Stimulated activated CD4-positive, alpha-beta T cell treated with anti-CD3 and anti-CD28 coated beads, Interleukin-15, amount 100 ng/mL, for 48 hours (primary cell): ENCODE measurements around the gene CCDC69.
"Not testable (repeated sequence)": the region's sequence is repeated elsewhere in the genome, so short reads cannot be mapped to it uniquely, and the experiment has no call there.

Source experiments
- DNase-seq, 2 donors: peaks; one replicate each; pipeline ENCODE4 v3.0.0-alpha.2; 2020; ENCODE audit warnings: low read depth in 2 of 2

CCDC69 gene

DNA sequence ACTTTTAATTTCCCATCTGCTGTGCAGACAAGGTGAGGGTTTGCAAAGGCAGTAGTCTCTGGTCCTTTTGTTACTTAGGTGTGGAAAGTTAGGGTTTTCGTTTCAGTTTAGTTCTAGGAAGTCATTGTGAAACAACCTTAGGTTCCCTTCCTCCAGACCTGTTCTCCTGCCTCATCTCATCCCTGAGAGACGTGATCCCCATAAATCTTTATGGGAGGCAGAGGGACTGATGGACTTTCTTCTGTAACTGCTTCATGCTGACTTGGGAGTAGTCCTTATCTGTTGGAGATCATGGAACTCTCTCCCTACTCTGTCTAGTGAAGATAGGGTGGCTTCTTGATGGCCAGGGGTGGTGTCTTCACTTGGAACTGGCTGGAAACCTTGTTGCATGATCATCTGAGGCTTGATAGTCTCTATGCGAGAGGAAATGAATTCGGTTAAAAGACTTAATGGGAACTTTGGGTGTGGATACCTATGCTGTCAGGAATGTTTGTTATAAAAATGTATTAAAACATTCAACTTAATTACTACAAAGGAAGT lies 21.9 kb upstream of the CCDC69 start:
- DNase-seq = no peak

DNA sequence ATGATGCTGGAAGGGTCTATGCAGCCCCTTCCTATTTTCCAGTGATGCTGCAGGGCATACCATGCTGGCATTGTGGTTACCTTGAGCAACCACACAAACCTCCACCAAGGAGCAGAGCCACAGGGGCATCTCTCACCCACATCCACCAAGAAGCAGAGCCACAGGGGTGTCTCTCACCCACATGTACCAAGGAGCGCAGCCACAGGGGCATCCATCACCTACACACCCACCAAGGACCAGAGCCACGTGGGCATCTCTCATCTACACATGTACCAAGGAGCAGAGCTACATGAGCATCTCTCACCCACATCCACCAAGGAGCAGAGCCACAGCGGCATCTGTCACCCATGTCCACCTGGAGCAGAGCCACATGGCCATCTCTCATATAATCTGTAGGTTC lies 20.3 kb upstream of the CCDC69 start:
- DNase-seq = no peak

DNA sequence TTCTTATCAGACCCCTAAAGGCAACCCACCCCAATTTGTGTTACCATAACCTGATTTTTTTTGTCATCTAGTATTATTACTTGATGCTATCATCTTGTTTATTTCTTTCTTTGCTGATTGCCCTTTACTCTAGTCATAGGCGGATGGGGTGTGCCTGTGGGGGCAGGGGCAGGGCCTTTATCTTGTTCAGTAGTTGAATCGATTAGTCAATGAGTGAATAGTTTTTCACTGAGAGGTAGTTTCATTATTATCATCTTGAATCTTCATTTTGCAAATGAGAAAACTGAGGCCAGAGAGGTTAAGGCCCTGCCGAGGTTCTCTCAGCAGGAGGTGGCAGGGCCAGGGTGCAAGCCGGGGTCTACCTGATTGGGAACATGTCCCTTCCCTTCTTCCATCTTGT lies 19.7 kb upstream of the CCDC69 start:
- DNase-seq = no peak

DNA sequence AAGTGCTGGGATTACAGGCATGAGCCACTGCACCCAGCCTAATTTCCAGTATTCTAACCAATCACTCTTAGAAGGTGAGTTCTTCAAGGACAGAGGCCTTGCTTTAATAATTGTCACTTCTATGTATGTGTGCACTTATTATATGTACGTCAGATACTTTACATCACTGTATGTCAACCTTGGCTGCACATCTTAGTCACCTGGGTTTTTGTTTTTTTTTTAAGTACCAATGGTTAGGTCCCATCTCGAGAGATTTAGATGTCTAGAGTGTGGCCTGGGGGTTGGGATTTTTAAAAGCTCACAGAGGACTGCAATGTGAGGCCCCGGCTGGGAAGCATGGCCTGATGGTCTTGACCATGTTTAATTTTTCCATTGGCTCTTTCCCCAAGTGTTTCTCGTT lies 19.2 kb upstream of the CCDC69 start:
- DNase-seq = no peak

DNA sequence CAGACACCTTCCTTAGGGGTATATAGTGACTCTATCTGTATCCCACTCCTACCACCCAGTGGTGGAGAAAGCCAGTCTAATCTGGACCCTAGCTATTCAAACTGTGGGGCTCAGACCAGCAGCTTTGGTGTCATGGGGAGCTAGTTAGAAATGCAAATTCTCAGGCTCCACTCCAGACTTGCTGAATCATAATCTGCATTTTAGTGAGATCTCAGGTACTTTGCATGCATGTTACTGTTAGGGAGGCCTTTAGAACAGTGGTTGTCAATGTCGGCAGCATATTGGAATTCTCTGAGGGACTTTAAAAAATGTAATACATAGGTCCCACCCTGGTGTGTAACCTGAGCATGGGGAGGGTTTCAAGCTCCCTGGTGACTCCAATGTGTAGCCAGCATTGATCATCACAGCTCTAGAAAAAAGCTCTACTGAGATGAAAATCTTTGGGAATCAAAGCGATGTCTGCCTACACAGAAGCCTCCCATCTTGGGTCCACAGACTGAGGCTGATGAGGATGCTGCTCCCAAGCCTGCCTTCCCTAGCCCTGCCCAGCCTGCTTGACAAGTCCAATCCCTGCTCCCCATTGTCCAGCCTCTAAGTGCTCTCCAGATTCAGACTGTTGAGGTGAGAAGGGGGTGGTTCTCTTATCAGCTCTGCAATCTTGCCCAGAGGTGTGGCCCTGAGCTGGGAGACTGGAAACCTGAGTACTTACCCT lies 17.2 kb upstream of the CCDC69 start:
- no peak for DNase-seq

DNA sequence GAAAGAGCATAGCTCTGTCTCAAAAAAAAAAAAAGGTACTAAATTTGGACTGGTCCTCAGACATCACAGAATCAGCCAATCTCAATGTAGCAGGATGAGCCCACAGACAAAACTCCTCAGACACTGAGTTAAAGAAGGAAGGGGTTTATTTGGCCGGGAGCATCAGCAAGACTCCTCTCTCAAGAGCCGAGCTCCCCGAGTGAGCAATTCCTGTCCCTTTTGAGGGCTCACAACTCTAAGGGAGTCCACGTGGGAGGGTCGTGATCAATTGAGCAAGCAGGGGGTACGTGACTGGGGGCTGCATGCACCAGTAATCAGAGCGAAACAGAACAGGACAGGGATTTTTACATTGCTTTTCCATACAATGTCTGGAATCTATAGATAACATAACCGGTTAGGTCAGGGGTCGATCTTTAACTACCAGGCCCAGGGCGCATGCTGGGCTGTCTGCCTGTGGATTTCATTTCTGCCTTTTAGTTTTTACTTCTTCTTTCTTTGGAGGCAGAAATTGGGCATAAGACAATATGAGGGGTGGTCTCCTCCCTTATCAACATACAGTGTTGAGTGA lies 16.5 kb upstream of the CCDC69 start:
- not testable (repeated sequence) for DNase-seq

DNA sequence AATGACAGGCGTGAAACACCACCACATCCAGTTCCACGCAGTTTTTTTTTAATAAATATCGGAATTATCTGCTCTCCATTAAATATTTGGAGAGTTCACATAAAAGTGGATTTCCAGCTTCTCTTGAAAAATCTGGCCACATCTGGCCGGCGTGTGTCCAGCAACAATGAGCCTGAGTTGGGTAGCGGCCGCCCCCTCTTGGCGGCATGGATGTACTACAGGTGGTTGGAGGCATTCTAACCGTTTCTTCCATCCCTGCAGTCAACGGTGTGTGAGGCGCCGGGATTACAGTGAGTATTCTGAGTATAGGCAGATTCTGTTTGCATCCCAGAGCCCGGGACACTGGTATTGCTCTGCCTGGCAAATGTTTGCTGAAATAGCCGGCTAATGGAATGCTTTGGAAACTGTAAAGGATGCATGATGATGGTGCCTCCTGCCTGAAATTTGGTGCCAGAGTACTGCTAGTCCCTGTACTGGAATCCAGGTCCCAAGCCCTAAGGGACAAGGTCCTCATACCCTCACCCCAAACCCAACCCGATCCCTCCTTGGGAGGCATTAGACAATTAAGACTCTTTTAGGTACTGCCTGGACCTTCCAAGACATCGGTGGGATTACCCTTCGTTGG lies 15.5 kb upstream of the CCDC69 start:
- peak; percentile 32 to 64 for DNase-seq

DNA sequence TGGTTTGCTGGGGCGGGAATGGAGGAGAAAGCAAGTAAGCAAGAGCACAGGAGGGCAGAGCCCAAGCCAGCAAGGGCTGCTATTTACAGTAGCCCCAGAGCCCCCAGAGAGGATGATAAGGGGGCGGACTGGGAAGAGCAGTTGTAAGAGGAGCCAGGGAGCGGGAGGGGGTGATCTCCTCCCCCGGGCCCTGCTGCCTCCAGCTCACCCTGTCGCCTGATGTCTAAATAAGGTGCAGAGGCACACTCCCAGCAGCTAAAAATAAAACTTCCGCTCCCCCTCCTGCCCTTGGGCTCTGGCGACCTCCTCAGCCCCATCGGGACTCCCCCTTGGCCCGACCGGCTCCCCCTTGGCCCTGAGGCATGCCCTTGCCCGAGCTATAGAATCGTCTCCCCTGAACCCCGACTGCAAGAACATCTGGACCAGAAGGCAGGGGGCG lies 14.4 kb upstream of the CCDC69 start:
- no peak for DNase-seq

DNA sequence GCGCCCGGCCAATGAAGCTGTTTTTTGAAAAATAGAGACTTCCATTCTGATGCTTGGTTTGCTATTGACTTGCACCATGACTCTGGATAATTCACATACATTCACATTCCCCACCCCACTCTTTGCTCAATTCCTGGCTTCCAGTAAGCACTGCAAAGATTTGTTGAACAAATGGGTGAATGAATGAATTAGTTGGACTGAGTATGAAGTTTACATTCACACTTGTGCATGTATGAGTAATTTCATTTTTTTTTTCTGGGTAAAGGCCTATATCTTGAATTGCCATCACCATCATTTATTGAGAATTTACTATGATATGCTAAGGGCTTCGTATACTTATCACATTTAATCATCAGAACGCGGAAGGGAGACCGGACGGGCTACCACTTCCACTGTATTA lies 13.8 kb upstream of the CCDC69 start:
- DNase-seq = no peak

DNA sequence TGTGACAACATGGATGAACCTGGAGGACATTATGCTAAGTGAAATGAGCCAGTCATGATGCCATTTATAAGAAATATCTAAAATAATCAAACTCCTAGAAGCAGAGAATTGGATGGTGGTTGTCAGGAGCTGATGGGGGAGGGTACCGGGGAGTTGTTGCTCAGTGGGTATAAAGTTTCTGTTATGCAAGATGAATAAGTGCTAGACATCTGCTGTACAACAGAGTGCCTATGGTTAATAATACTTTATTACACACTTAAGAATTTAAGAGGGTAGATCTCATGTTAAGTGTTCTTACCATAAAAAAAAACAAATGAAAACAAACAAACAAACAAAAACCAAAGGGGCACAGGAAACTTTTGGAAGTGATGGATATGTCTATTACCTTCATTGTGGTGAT lies 13.0 kb upstream of the CCDC69 start:
- no peak for DNase-seq

DNA sequence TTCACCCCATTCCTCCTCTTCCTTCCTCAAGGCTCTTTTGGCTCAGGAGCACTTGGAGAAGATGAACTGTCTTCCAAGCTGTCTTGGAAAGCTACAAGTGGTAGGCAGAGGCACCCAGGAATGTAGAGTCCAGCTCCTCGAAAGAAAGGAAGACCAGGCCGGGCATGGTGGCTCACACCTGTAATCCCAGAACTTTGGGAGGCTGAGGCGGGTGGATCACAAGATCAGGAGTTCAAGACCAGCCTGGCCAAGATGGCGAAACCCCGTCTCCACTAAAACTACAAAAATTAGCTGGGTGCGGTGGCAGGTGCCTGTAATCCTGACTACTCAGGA lies 11.3 kb upstream of the CCDC69 start:
- DNase-seq = not testable (repeated sequence)

DNA sequence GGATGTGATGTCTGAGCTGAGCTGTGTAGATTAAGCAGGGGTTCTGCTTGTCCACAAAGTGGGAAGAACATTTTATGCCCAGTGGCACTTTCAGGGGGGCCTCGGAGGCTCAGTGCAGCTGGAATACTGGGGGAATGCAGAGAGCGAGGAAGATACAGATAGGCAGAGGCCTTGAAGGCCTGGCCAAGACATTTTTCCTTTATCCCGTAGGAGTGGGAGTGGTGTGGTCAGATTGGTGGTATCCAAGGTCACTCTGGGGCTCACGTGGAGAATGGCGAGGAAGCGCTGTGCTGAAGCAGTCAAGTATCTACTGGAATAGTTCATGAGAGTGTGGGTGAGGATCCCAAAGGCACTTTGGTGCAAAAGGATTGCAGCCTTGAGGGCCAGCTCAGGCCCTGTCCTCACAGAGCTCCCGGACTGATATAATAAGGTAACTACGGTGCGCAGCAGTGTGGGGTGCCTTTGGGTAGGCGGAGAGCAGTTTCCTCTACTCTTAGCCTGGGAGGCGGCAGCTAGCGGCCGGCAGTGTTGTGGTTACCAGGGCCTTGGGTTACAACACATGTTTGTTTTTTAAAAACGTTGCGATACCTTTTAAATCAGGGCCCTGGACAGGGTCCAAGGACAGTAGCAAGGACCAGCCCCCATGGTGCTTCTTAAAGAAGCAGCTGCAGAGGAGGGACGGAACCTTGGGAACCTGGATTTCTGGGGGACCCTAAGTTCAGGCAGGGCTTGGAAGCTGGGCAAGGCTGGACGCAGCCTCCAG lies 10.8 kb upstream of the CCDC69 start:
- DNase-seq = no peak

DNA sequence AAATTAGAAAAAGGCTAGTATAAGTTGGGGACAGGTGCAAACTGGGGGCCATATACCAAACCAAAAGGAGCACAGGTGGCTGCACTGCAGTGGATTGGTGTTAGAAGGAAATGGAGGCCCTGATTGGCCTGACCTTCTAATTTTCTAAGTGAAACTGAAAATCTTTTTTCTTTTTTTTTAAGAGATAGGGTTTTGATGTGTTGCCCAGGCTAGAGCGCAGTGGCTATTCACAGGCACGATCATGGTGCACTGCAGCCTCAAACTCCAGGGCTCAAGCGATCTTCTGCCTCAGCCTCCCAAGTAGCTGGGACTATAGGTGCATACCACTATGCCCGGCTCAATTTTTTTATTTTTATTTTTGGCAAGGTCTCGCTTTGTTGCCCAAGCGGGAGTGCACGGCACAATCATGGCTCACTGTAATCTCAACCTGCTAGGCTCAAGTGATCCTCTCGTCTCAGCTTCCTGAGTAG lies 9.8 kb upstream of the CCDC69 start:
- DNase-seq = no peak

DNA sequence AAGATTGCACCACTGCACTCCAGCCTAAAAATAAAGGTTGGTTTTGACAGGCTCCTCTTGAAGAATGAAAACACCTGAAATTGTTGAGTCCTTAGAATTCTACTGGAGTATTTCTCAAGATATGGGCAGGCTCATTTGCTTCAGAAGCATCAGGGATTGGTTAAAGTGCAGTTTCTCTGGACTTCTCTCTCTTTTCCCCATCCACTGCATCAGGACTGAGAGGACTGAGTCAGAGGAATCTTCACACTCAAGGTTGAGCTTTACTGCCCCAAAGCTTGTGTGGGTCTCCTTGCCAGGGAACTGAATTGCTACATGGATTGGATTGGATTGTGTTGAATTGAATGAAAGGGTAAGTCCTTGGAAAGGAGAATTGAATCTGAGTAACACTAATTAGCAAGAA lies 7.5 kb upstream of the CCDC69 start:
- DNase-seq = no peak

DNA sequence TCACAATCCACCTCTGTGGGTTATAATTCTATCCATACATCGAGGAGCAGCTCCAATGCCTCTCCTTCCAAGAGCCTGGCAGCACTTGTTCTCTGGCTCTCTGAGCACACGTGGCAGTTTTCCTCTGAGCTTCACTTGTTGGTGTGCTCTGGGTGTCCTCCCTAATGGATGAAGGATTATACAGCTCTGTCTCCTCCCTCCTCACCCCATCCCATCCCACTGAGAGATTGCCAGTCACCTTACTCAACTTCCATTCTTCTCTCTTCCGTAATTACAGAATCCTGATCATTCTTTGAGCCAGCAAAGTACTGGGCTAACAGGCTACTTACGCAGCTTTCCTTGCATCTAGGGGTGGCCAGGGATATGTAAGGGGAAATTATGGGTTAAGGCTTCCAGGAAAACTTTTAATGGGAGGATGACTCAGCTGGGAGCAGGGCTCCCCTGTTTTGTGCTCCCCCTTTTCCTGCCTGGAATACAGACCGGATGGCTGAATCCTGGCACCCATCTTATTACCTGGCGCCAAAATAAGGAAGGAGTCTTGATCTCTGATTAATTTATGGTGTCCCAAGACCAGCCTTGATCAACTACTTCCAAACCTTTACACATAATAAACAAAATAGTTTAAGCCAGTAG lies 6.3 kb upstream of the CCDC69 start:
- DNase-seq = no peak

DNA sequence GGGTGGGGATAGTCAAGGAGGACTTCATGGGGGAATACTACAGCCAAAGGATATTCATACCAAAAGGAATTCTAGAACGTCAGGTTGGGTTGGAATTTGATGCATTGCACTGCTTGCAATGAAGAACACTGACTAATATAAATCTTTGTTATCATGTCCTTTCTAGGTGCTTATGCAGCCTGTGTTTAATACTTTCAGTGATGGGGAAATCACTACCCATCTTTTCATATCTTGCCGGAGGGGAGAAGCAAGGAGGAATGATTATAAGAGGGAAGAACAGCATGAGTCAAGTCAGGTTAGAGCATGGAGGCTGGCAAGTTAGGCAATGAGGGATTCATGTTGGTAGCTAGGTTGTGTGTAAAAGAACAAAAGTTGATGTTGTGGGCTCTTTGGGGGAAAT lies 5.1 kb upstream of the CCDC69 start:
- no peak for DNase-seq

DNA sequence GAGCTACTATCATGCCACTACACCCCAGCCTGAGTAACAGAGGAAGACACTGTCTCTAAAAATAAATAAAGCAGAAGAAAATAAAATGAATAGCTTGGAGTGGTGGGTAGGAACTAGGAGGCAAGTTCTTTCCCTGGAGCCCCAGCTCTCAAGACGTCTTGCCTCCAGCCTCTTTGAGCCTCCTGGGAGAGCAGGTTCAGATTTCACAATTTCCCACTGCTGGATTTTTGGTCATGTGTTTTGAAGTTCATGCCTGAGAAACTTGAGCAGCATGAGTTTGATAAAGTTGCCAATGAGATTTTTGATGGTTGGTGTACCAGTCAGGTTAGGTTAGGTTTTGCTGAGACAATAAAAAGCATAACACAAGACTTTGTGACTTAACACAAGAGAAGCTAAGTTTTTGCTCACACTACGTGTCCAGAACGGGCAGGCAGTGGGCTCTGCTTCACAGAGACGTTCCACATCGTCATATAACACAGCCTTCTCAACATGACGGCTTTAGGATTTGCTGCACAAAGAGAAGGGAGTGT lies 4.1 kb upstream of the CCDC69 start:
- no peak for DNase-seq

DNA sequence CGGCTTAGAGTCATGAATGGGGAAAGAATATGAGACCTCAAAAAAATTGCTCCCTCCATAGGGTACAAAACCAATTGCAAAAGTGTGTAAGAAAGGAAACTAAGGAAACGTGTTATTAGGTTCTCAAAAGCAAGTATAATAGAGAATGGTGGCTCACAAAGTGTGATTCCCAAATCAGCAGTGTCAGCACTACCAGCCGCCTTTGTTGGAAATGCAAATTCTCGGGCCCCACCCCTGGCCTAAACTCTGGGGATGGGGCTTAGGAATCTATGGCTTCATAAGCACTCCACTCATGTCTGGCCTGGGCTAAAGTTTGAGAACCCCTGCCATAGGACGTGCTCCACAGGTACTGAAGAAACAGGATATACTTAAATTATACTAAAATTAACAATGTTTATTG lies 1.6 kb upstream of the CCDC69 start:
- DNase-seq = no peak

DNA sequence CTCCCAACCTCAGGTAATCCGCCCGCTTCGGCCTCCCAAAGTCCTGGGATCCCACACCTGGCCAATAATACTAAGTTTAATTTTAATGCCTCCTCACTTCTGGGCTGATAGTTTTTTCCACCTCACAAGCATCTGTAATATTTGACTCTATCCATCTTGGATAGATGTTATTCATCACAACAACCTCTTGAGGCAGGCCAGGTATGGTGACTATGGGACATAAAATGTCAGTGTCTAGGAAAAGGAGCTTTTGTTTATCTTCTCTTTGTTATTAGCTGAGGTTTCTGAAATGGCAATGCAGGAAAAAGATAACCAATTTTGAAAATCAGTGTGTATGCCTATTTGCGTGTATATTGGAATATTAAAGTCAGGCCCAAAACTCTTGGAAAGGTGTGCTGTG lies 1.2 kb upstream of the CCDC69 start:
- DNase-seq = no peak

DNA sequence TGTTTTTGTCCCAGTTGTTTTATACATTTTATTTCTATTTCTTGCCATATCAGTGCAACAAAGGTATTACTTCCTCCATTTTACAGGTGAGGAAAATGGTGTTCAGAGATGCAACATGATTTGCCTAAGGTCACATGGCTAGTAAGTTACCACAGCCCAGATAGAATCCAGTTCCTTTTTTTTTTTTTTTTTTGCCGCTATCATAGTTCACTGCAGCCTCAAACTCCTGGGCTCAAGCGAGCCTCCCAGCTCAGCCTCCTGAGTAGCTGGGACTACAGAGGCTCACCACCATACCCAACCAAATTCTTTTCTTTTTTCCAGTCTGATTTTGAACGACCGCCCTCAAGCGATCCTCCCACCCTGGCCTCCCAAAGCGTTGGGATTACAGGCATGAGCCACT lies 480 bp upstream of the CCDC69 start:
- no peak for DNase-seq

DNA sequence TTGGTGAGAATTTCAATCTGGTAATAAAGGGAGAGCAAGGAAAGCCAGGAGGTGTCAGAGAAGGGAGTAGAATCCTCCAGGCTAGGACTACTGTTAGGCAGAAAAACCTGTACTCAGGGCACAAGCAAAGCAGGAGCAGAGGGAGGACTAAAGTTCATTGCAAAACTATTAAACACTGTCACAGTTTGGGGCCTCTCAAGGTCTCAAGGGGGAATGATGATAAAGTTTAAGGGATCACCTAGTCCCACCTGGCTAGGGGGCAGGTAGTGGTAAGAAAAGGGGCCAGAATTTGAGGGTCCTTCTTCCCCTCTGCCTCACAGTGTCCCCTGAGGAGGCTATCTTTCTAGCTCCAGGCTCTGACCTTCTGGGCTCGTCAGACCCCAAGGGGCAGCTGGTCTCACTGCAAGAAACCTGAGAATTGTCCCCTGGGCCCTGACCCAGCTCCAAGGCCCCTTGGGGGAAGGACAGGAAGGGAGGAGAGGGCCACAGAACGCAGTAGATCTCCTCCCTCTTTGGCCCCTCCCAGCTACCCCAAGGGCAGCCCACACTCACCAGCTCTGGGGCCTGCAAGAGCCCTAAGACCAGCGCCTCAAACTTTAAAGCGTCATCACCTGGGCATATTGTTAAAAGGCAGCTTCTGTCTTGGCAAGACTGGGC lies 974 bp downstream of the CCDC69 start:
- DNase-seq = no peak
